GM12878 (cell line): ENCODE measurements around the gene ADAMTSL1. TPM values are rescaled to one million over a fixed set of nuclear protein-coding genes. Genes with fewer than 3 reads are reported as not detected.

ENCODE experiments used
- ATAC-seq: fragments of 200-7000 bp; cut with Tn5 transposase; 3 replicates; pipeline ENCODE4 v1.9.1; 2020; ENCODE audit warnings: mild to moderate bottlenecking, moderate library complexity
- BruUV-seq: library from RNA; stranded (reverse); fragments of 400-500 nt; replicated peaks from 2 replicates; lab custom pipeline; 2021; lab: Mats Ljungman, UMichigan
- CTCF ChIA-PET: fragments of 300-600 bp; sonication (Branson Sonifier 250); formaldehyde crosslinking; extraction: SDS; loops from one replicate; lab custom pipeline; 2021; ENCODE audit warnings: inconsistent platforms; lab: Yijun Ruan, JAX
- POLR2A ChIA-PET: fragments of 350-600 bp; formaldehyde crosslinking; extraction: SDS; loops from one replicate; lab custom pipeline; 2021; ENCODE audit warnings: inconsistent platforms; lab: Charles Lee
- RAD21 ChIA-PET: fragments of 300-600 bp; sonication (Branson Sonifier 250); formaldehyde crosslinking; loops from one replicate; lab custom pipeline; 2023; ENCODE audit warnings: antibody characterized with exemption; ENCODE audit not compliant: unreplicated experiment; lab: Charles Lee
- SMC1A ChIA-PET: fragments of 300-600 bp; sonication (Branson Sonifier 250); formaldehyde crosslinking; loops from one replicate; lab custom pipeline; 2023; ENCODE audit not compliant: unreplicated experiment, uncharacterized antibody; lab: Charles Lee
- DNase-seq: peaks from one replicate; pipeline ENCODE4 v3.0.0-alpha.2; 2011; ENCODE audit warnings: low read depth, low spot score
- FAIRE-seq: peaks from 3 replicates; lab custom pipeline; 2011; peaks lifted over from hg19 to GRCh38; lab: Jason Lieb, UNC
- H2AFZ ChIP-seq: 2 replicates; pipeline ENCODE4 v1.6.0; 2011; ENCODE audit warnings: low read depth, low read length, control low read depth; ENCODE audit not compliant: control insufficient read depth
- H3K27ac ChIP-seq: 2 replicates; pipeline ENCODE4 v1.5.1; 2011; ENCODE audit warnings: control low read depth; ENCODE audit not compliant: control insufficient read depth, insufficient read depth
- H3K27me3 ChIP-seq, 2 experiments: replicated peaks in 1 of 2; 2 replicates each; pipeline versions ENCODE4 v1.6.0 to v1.6.1; 2011; ENCODE audit warnings: low read length in 1 of 2; ENCODE audit not compliant: control insufficient read depth in 2 of 2, insufficient read depth in 2 of 2
- H3K36me3 ChIP-seq, 2 experiments: 2 replicates each; pipeline ENCODE4 v1.5.1; 2011; ENCODE audit warnings: low read length in 1 of 2; ENCODE audit not compliant: control insufficient read depth in 2 of 2, insufficient read depth in 2 of 2
- H3K4me1 ChIP-seq: 2 replicates; pipeline ENCODE4 v1.6.1; 2011; ENCODE audit warnings: mild to moderate bottlenecking, low read length, moderate library complexity, mixed read lengths; ENCODE audit not compliant: control insufficient read depth, insufficient read depth
- H3K4me2 ChIP-seq: 2 replicates; pipeline ENCODE4 v1.6.0; 2011; ENCODE audit warnings: control low read depth; ENCODE audit not compliant: control insufficient read depth, insufficient read depth
- H3K4me3 ChIP-seq: fragments of 200-600 bp; sonication (generic); 2 replicates; pipeline ENCODE4 v1.5.1; 2016
- H3K79me2 ChIP-seq: 2 replicates; pipeline ENCODE4 v1.6.0; 2011; ENCODE audit warnings: low read length; ENCODE audit not compliant: control insufficient read depth, insufficient read depth
- H3K9ac ChIP-seq: 2 replicates; pipeline ENCODE4 v1.8.0; 2011; ENCODE audit warnings: low read length, control low read depth, mixed read lengths; ENCODE audit not compliant: control insufficient read depth, insufficient read depth
- H3K9me3 ChIP-seq: replicated peaks from 3 replicates; pipeline ENCODE4 v1.5.1; 2011; ENCODE audit warnings: mild to moderate bottlenecking, low read length; ENCODE audit not compliant: control insufficient read depth, insufficient read depth
- H4K20me1 ChIP-seq: 2 replicates; pipeline ENCODE4 v1.6.0; 2011; ENCODE audit not compliant: control insufficient read depth, insufficient read depth
- ETV6 ChIP-seq, 2 experiments: fragments of 450-650 bp in 1 of 2; IDR thresholded peaks in 1 of 2; conservative IDR thresholded peaks in 1 of 2; 2 replicates each; pipeline ENCODE4 v1.6.1; 2014; ENCODE audit warnings: antibody characterized with exemption in 1 of 2, borderline replicate concordance in 1 of 2, low read depth in 1 of 2, mild to moderate bottlenecking in 1 of 2, moderate library complexity in 1 of 2
- GATAD2B ChIP-seq: fragments of 450-650 bp; conservative IDR thresholded peaks from 2 replicates; pipeline ENCODE4 v1.6.1; 2017; ENCODE audit warnings: low read depth, mild to moderate bottlenecking, moderate library complexity
- HDAC2 ChIP-seq: fragments of 200-600 bp; sonication (generic); IDR thresholded peaks from 2 replicates; pipeline ENCODE4 v1.6.1; 2017
- HDGF ChIP-seq: fragments of 450-650 bp; IDR thresholded peaks from 2 replicates; pipeline ENCODE4 v1.6.1; 2016; ENCODE audit warnings: antibody characterized with exemption
- NFYA ChIP-seq: IDR thresholded peaks from 2 replicates; pipeline ENCODE4 v1.6.1; 2011; ENCODE audit warnings: low read depth, mild to moderate bottlenecking, low read length, improper control_type of control experiment, borderline replicate concordance
- SMC3 ChIP-seq: IDR thresholded peaks from 2 replicates; pipeline ENCODE4 v1.6.1; 2011; ENCODE audit warnings: low read length, improper control_type of control experiment, borderline replicate concordance
- TCF3 ChIP-seq: IDR thresholded peaks from 2 replicates; pipeline ENCODE4 v1.6.1; 2012; ENCODE audit warnings: low read depth, mild to moderate bottlenecking, low read length, borderline replicate concordance; ENCODE audit not compliant: insufficient read depth
- YBX1 ChIP-seq: fragments of 450-650 bp; IDR thresholded peaks from 2 replicates; pipeline ENCODE4 v1.6.1; 2016; ENCODE audit warnings: antibody characterized with exemption
- WGBS: methylation state at CpG from one replicate; pipeline ENCODE4 v1.1.6; 2016; ENCODE audit warnings: low lambda C conversion rate; ENCODE audit not compliant: insufficient replicate concordance, insufficient coverage; ENCODE audit errors: missing lambda C conversion rate; 5-methylcytosine and 5-hydroxymethylcytosine counted together
- in situ Hi-C: fragments of 300-500 bp; cut with MboI; formaldehyde crosslinking; loops from 9 replicates; pipeline ENCODE4 v1.14.3; 2018; ENCODE audit warnings: mixed read lengths
- intact Hi-C: fragments of 100-400 bp; cut with micrococcal nuclease; formaldehyde crosslinking; loops from one replicate; pipeline ENCODE4 v1.14.2; 2022; ENCODE audit not compliant: unreplicated experiment
- polyA plus RNA-seq, 11 experiments: library from polyadenylated mRNA; depleted of rRNA in 4 of 11; unstranded in 6 of 11; stranded (reverse) in 5 of 11; fragments of >200 nt; fragmentation: Nextera tagmentation in 4 of 11; fragmentation: Illumina TruSeq in 1 of 11; extraction: Ambion mirVana in 4 of 11; extraction: Trizol in 1 of 11; gene quantifications; 1 replicate in 1 of 11; 2 replicates in 10 of 11; pipeline versions ENCODE4 v1.2.1 to v1.2.3, GENCODE V29; 2011 to 2016; ENCODE audit warnings: inconsistent platforms in 2 of 11, missing spikeins in 2 of 11, low read depth in 1 of 11
- total RNA-seq, 4 experiments: library from RNA; depleted of rRNA in 3 of 4; stranded (reverse); fragments of >200 nt in 3 of 4; fragmentation: Illumina TruSeq in 1 of 4; extraction: Trizol in 1 of 4; gene quantifications; 2 replicates each; pipeline versions ENCODE4 v1.2.1 to v1.2.3, GENCODE V29; 2013 to 2021
- TF ChIP-seq, protein P1 (sequence below): fragments of 450-650 bp; IDR thresholded peaks from 2 replicates; pipeline ENCODE4 v1.6.1; 2018; ENCODE audit warnings: mild to moderate bottlenecking, low read depth, moderate library complexity; ENCODE audit not compliant: partially characterized antibody
- TF ChIP-seq, protein P2 (sequence below), 3 experiments: IDR thresholded peaks in 2 of 3; conservative IDR thresholded peaks in 1 of 3; 2 replicates each; pipeline ENCODE4 v1.5.1; 2011; ENCODE audit warnings: low read depth in 3 of 3, low read length in 3 of 3, mild to moderate bottlenecking in 3 of 3, control low read depth in 2 of 3, moderate library complexity in 2 of 3, inconsistent platforms in 1 of 3, mixed read lengths in 1 of 3; ENCODE audit not compliant: control insufficient read depth in 2 of 3, insufficient read depth in 1 of 3; ENCODE audit errors: extremely low read depth in 1 of 3
- TF ChIP-seq, protein P3 (sequence below): fragments of 450-650 bp; formaldehyde crosslinking; IDR thresholded peaks from 2 replicates; pipeline ENCODE4 v1.5.0; 2022; ENCODE audit warnings: mild to moderate bottlenecking, missing genetic modification characterization
- TF ChIP-seq, protein P4 (sequence below): IDR thresholded peaks from 2 replicates; pipeline ENCODE4 v1.6.1; 2012; ENCODE audit warnings: low read depth, low read length, improper control_type of control experiment

ADAMTSL1 gene
- total and polyA plus RNA-seq, 10 of the 15 experiments (the other 5 are each of a cell fraction or from before 2014, with no cell fraction given): 0.01 to 0.10 (median 0.07) TPM; not detected in 6

DNA sequence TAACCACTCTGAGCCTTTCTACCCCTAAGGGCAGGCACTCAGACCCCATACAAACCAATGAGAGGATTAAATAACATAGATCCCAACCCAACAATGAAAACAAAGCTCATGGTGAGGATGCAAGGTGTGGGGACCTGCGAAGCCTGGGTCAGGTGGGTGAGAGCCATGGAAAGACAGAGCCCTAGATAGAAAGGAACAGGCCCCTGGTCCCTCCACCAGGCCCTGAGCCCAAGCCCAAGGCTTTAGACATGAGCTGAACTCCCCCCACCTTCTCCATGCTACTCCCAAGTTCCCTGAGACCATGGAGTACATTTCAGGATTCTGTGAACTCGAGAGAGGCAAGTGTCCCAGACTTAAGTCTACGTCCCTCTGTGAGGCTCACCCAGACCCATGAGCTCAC is 452.6 kb downstream of the ADAMTSL1 start (continued):
- TF ChIP-seq, protein P1, sequence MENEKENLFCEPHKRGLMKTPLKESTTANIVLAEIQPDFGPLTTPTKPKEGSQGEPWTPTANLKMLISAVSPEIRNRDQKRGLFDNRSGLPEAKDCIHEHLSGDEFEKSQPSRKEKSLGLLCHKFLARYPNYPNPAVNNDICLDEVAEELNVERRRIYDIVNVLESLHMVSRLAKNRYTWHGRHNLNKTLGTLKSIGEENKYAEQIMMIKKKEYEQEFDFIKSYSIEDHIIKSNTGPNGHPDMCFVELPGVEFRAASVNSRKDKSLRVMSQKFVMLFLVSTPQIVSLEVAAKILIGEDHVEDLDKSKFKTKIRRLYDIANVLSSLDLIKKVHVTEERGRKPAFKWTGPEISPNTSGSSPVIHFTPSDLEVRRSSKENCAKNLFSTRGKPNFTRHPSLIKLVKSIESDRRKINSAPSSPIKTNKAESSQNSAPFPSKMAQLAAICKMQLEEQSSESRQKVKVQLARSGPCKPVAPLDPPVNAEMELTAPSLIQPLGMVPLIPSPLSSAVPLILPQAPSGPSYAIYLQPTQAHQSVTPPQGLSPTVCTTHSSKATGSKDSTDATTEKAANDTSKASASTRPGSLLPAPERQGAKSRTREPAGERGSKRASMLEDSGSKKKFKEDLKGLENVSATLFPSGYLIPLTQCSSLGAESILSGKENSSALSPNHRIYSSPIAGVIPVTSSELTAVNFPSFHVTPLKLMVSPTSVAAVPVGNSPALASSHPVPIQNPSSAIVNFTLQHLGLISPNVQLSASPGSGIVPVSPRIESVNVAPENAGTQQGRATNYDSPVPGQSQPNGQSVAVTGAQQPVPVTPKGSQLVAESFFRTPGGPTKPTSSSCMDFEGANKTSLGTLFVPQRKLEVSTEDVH: no peak
- no peak for TF ChIP-seq YBX1
- TF ChIP-seq GATAD2B: no peak
- TF ChIP-seq TCF3: no peak

DNA sequence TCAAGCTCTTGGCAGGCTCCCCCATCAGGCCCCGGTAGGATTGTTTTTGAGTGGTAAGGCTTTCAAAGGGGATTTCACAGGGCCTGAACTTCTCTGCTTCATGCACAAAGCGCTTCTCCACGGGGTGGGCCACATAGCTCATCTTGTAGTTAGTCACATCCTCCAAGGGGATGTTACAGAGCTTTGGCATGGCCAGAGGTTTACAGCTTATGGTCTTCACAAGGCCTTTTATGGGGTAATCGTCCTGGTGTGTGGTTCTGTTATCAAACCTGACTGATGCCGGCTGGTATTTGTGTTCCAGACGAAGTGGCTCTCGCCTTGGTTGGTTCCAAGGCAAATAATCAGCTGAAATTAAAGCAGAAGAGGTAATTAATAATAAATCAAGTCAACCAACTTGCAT is 454.8 kb downstream of the ADAMTSL1 start:
- FAIRE-seq (no peak), ATAC-seq (no peak), DNase-seq (no peak)
- Histone ChIP-seq H4K20me1 (no peaks in the 10 kb centered on the region), H3K36me3 (no peaks in the 10 kb centered on the region), H3K27me3 (no peaks in the 10 kb centered on the region), H3K9me3 (no peaks in the 10 kb centered on the region; the same call in 2 of the 3 replicates), H3K4me1 (no peaks in the 10 kb centered on the region), H2AFZ (no peak overlapping the region), H3K4me3 (no peak overlapping the region), H3K79me2 (no peaks in the 10 kb centered on the region), H3K9ac (no peak overlapping the region), H3K27ac (no peak overlapping the region), H3K4me2 (no peak overlapping the region)
- in situ Hi-C loops: no loop called here
- 13% methylated on average over 7 of the region's 7 CpGs for WGBS
- SMC1A ChIA-PET: interaction anchor here (0.6 to 1.7 kb wide), 3 partner anchors 12 to 1163 kb away, joined by 3 read pairs; no protein-coding TSS in a partner anchor
- TF ChIP-seq, protein P2, sequence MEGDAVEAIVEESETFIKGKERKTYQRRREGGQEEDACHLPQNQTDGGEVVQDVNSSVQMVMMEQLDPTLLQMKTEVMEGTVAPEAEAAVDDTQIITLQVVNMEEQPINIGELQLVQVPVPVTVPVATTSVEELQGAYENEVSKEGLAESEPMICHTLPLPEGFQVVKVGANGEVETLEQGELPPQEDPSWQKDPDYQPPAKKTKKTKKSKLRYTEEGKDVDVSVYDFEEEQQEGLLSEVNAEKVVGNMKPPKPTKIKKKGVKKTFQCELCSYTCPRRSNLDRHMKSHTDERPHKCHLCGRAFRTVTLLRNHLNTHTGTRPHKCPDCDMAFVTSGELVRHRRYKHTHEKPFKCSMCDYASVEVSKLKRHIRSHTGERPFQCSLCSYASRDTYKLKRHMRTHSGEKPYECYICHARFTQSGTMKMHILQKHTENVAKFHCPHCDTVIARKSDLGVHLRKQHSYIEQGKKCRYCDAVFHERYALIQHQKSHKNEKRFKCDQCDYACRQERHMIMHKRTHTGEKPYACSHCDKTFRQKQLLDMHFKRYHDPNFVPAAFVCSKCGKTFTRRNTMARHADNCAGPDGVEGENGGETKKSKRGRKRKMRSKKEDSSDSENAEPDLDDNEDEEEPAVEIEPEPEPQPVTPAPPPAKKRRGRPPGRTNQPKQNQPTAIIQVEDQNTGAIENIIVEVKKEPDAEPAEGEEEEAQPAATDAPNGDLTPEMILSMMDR (IDR thresholded peaks at IDR 0.05 in 2 of 3, conservative IDR thresholded peaks at IDR 0.05 in 1 of 3; ENCODE audit: control insufficient read depth in 2 of 3, extremely low read depth in 1 of 3, insufficient read depth in 1 of 3, low read depth in 3 of 3, low read length in 3 of 3): no peak
- TF ChIP-seq, protein P3, sequence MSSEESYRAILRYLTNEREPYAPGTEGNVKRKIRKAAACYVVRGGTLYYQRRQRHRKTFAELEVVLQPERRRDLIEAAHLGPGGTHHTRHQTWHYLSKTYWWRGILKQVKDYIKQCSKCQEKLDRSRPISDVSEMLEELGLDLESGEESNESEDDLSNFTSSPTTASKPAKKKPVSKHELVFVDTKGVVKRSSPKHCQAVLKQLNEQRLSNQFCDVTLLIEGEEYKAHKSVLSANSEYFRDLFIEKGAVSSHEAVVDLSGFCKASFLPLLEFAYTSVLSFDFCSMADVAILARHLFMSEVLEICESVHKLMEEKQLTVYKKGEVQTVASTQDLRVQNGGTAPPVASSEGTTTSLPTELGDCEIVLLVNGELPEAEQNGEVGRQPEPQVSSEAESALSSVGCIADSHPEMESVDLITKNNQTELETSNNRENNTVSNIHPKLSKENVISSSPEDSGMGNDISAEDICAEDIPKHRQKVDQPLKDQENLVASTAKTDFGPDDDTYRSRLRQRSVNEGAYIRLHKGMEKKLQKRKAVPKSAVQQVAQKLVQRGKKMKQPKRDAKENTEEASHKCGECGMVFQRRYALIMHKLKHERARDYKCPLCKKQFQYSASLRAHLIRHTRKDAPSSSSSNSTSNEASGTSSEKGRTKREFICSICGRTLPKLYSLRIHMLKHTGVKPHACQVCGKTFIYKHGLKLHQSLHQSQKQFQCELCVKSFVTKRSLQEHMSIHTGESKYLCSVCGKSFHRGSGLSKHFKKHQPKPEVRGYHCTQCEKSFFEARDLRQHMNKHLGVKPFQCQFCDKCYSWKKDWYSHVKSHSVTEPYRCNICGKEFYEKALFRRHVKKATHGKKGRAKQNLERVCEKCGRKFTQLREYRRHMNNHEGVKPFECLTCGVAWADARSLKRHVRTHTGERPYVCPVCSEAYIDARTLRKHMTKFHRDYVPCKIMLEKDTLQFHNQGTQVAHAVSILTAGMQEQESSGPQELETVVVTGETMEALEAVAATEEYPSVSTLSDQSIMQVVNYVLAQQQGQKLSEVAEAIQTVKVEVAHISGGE (CRISPR knock-in tag): no peak
- TF ChIP-seq HDAC2 (no peak), SMC3 (no peak), NFYA (no peak), ETV6 (conservative IDR thresholded peaks at IDR 0.05 in 1 of 2, IDR thresholded peaks at IDR 0.05 in 1 of 2; ENCODE audit: borderline replicate concordance in 1 of 2, low read depth in 1 of 2) (no peak), HDGF (no peak)
- TF ChIP-seq, protein P4, sequence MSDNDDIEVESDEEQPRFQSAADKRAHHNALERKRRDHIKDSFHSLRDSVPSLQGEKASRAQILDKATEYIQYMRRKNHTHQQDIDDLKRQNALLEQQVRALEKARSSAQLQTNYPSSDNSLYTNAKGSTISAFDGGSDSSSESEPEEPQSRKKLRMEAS: no peak
- POLR2A ChIA-PET: no interaction called here
- RAD21 ChIA-PET: no interaction called here
- CTCF ChIA-PET: no interaction called here
- intact Hi-C loops: no loop called here
- BruUV-seq: no TSS peak
